OCI-M2 (cell line): Measurements from ENCODE around the gene RGS4.

Source experiments
- DNase-seq: peaks from one replicate; lab custom pipeline; 2025; ENCODE audit not compliant: unreplicated experiment; lab: John Stamatoyannopoulos, UW

RGS4 gene

DNA sequence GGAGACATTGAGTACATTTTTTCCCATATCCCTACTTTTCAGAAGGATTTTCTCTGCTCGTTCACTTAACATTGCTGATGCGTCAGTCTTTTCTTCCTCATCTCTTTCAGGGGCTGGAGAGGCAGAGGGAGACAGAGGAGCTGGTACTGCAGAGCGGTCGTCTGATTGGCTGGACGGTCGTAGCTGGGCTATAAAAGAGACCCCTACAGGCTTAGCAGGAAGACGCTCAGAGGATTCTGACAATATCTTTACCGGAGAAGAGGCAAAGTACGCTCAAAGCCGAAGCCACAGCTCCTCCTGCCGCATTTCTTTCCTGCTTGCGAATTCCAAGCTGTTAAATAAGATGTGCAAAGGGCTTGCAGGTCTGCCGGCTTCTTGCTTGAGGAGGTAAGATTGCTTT lies at the start of gene RGS4:
RGS4 (plus strand) TSS at position 220 of the 400 bp plus-strand sequence; CDS start at position 344, 124 bp downstream.
- DNase-seq, result no peak

DNA sequence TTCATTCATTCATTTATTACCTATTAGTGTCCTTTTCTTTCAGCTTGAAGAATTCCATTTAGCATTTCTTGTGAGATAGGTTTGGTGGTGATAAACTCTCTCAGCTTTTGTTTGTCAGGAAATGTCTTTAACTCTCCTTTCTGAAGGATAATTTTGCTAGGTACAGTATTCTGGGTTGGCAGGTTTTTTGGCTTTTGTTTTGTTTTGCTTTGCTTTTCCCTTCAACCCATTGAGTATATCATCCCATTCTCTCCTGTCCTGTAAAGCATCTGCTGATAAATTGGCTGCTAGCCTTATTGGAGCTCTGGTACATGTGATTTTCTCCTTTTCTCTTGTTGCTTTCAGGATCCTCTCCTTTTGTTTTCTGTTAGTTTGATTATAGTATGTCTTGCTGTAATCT lies 47.0 kb upstream of the RGS4 start:
- no peak for DNase-seq

DNA sequence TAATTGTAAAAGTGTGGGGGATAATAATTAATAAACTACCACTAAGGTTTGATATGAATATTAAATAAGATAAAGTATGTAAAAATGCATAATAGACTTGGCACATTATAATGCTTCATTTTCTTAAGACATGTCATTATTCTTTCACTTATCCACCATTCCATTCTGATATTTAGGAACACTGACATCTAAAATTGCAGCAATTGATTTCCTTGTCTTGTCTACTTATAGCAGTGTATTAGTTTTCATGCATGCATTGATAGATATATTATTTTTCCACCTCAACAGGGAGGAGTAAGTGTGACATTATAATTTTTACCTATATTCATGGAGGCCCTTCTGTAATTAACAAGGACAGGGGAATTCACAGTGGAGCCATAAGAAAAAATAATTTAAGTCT lies 41.6 kb upstream of the RGS4 start:
- no peak for DNase-seq

DNA sequence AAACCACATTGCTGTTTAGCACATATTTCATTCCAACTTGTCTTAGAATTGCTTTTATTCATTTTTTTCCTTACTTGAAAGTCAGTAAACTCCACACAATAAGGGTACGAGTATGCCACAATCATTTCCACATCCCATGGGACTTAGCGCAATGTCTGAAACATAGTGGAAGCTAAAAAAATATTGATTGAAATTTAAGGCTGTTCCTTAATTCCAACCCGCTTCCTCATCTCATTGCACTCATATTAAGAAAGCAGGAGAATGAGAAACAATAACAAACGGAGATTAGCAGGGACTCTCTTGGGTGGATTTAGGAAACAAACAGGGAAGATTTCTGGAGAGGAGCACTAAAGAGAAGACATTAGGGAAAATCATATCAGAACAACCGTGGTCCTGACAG lies 39.3 kb upstream of the RGS4 start:
- no peak for DNase-seq

DNA sequence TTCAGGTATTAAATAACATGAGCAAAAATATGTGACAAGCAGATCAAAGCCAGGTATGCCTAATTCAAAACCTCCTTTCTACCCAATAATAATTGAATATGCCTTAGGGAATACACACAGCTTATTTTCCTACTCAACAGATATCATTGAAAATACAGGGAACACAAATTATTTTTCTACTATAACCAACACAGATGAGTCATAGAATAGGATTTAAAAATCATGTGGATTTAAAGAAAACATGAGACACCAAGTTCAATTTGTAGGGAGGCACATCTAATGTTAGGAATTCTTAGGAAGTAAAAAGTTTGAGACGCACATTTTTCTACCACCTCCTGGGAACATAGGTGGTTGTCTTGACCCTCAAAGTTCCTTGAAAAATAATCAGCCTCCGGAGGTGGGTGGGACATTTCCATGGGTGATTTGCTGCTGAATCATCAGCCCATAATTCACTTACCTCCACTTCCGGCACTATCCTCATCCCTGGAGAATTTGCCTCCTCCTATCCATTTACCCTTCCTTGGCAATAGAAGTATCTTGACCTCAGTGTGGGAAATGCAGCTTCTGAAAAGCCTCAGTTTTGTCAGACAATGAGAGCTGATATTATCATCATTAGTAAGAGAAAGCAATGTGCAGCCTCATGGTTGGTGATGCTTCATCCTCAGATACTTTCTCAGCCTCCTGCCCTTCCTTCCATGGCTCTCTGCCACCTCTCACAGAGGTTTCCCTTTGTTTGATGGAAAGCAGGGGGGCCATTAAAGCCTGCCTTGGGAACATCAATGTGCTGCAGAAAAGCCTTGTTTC lies 33.5 kb upstream of the RGS4 start:
- DNase-seq, result no peak

DNA sequence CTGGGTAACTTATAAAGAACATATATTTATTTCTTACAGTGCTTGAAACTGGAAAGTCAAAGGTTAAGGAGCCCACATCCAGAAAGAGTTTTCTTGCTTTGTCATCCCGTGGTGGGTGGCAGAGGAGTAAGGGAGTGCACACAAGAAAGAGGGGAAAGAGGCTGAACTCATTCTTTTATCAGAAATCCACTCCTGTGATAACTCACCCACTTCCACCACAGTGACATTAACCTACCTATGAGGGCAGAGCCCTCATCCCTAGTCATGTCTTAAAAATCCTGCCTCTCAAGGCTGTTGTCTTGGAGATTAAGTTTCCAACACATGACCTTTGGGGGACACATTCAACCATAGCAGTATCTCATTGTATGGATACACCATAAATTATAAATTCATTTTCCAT lies 32.5 kb upstream of the RGS4 start:
- no peak for DNase-seq

DNA sequence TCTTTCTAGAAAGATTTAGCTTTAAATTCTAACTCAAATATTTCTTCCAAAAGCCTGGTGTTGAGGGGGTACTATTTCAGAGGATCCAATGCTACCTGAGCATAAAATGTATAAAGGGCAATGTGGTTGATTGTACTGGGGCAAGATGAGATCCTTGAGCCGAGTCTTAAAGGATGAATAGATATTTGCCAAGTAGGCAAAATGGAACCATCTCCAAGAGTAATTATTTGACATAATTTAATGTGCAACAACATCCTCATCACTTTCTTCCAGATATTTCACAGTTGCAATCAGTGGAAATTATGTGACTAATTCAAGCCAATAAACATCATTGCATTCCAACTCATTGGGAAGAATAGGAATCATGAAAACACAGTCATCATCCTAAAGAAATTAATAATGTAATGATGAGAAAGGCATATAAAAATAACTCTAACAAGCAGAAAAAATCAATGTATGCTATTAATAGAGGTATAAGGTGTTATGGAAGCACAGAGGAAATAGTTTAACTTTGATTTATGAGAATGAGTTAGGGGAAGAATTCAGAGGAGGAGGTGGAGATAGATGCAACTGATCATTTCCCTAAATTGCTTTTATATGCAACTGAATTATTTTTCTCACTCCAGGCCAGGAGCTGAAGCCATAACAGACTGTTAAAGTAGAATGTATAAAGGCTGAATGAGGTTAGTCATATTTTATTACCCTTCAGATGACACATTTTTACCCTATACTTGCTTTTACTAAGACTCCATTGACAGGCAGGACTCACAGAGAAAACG lies 30.0 kb upstream of the RGS4 start:
- no peak for DNase-seq

DNA sequence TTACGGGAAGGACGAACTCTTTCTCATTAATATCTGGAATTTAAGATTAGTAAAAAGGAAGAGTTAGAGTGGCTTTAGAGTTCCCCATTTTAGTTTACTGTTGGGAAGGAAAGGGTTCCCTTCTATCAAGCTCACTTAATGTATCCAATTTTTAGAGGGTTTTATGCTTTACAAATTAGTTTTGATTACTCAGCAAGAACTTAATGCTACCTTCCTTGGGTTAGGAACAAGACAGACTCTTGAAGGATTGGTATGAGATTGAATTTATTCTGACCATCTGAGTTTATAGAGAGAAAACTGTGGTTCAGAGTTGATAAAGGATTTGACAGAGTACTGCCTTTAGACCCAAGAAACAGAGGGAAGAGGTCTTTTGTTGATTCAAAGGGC lies 29.5 kb upstream of the RGS4 start:
- DNase-seq, result no peak

DNA sequence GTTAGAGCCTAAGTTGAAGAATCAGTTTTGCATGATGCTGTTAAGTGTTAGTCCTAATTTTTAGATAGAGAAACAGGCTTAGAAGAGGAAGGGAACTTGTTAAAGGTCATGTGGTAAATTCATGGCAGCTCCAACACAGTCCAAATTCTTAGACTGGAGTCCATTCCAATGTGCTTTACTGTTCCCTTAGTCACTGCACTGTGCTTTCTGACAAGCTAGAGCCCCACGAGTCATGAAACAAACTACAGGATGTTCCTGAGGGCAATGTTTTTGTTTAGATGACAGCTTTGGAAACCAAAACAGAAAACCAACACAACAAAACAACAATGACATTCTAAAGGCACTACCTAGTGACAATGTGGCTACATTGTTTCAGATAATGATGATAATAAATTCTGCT lies 23.1 kb upstream of the RGS4 start:
- no peak for DNase-seq

DNA sequence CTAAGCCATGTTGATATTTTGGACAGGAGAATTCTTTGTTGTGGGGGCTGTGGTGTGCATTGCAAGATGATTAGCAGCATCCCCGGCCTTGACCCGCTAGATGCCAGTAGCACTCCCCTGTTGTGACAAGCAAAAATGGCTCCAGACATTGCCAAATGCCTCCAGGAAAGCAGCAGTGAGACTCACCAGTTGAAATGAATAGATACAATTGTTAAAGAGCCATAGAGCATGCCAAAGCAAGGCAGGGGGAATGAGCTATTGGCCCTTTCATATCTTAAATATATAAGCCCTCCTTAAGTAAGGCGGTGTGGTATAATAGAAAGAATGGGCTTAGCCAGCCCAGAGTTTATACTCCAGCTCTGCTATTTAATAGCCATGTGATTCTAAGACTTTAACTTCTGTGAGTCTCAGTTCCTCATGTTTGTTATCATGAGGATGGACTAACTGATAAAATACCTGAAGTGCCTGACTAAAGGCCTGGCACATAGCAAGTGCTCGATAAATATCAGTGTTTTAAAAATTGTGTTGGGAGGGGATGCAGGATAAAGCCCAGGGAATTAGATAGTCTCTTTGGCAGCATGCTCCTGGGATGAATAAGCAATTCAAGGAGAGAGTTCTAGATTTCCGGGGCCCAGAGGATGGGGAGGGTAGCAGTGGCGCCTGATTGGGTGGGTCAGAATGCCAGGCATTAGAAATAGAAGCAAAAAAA lies 21.1 kb upstream of the RGS4 start:
- DNase-seq, result no peak

DNA sequence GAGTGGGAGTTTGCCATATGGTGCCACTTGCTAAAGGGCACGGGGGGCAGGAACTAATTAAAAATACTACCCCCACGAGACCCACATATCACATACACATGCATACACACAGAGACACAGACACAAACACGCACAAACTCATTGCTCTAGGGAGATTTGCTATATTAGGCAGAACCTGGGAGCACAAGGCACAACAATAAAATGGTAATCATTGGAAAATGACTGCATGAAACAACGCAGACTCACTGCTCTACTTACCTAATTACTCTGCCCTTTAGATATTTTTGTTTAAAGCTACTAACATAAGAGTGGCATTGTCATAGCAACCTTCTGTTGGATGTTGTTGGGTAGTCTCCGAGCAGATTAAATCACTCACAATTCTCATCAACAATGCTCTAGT lies 20.3 kb upstream of the RGS4 start:
- DNase-seq, result no peak

DNA sequence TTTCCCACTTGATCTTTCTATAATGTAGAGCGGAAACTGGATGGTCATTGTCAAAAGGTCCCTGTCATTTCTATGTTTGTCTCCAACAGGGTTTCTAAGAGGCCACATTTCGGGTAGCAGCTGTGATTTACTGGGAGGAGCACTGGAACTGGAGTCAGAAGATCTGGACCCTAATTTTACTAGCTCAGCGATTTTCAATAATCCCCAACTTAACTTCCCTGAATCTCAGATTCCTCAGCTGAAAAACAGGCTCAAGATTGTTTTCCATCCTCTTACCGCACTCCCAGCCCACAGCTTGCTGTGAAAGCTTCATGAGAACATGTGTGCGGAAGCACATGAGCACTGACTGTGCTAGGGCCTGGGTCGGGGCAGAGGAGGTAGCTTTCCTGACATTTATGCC lies 19.9 kb upstream of the RGS4 start:
- DNase-seq, result no peak

DNA sequence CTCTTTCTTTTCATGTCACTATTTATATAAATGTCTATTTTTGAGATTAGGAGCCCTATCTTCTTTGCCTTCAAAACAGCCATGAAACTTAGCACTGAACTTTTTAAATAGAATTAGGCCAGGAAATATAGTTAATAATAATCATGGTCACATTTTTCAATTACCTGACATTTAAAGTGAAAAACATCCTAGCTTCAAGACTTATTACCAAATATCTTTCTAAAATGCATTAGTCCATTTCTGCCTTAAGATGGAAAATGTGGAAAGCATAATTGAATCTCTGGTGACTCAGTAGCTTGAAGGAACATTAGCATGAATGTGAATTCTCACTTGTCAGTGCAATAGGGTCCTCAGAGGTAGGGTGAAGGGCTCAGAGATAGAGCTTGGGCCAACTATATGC lies 18.7 kb upstream of the RGS4 start:
- DNase-seq, result no peak

DNA sequence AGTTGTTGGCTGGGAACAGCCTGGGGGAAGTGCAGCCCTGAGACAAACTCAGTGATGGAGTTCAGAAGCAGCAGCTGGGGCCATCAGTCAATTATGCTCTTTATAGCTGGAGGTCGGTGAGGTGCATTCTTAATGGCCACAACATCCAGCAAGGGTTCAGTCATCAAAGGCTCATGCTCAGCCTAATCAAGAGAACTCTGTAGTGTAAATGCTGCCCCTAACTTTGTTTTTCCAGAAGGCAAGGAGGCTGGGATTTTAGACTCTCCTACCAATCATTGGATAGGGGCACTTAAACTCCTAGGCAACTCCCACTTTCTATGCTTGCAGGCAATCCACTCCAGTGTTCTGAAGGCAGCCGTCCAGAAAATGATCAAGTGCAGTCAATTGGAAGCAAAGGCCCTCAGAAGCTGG lies 15.0 kb upstream of the RGS4 start:
- DNase-seq, result no peak

DNA sequence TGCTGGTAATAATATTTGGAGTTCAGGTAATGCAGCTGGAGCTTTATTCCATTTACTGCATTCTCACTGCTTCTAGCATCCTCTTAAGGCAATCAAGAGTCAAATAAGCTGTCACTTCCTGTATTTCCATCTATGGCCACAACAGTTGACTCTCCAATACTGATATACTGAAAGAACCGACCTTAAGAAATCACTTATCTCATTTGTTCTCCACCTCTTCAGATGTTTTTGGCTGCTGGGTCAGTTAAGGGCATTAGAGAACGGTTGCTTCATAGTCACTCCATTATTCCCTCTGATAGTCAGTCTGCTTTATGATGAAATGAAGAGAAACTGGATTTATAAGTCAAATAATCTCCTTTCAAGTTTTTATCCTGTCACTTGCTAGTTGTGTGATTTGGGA lies 14.2 kb upstream of the RGS4 start:
- DNase-seq, result no peak

DNA sequence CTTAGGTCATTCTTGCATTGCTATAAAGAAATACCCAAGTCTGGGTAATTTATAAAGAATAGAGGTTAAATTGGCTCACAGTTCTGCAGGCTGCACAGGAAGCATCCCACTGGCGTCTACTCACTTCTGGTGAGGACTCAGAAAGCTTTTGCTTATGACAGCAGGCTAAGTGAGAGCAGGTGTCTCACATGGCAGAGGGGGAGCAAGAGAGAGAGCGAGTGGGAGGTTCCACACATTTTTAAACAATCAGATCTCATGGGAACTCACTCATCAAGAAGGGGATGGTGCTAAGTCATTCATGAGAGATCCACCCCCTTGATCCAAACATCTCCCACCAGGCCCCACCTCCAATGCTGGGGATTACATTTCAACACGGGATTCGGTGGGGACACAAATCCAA lies 13.6 kb upstream of the RGS4 start:
- DNase-seq, result no peak

DNA sequence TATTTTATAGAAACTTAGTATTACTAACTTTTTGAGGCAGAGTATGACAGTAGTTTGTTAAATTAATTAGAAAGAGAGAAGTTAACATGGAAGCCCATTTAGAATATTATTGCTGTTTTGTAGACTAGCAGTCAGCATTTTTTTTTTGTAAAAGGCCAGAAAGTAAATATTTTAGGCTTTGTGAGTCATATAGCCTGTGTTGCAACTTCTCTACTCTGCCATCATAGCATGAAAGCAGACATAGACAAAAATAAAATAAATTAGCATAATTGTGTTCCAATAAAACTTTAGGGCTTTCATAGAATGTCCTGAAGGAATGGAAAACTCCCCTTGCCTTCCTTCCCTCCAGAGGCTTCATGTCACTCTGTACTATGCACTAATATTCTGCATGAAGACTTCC lies 12.3 kb upstream of the RGS4 start:
- DNase-seq, result no peak

DNA sequence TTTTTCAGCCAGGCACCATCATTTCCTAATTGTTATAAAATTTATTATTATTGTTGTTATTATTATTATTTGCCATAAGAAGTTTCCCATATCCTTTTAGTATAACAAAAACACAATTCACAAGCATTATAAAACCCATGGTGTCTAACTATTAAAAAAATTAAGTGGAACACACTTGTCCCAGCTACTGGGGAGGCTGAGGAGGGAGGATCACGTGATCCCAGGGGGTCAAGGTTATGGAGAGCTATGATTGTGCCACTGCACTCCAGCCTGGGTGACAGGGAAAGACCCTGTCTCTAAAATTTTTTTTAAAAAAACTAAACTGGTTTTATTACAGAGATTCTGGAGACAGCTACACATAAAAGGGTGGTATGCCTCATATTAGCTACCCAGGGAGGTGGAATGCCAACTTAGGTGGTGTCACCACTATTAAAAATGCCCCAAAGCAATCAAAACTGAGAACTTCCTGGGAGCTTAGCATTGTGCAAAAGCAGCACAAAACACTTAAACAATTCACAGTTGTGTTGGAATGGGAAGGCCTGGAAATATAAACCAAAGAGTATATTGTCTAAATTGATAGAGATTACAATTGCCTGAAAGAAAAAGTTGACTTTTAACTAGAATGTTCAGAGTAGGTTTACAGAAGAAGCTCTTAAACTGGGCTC lies 8.7 kb upstream of the RGS4 start:
- DNase-seq, result no peak

DNA sequence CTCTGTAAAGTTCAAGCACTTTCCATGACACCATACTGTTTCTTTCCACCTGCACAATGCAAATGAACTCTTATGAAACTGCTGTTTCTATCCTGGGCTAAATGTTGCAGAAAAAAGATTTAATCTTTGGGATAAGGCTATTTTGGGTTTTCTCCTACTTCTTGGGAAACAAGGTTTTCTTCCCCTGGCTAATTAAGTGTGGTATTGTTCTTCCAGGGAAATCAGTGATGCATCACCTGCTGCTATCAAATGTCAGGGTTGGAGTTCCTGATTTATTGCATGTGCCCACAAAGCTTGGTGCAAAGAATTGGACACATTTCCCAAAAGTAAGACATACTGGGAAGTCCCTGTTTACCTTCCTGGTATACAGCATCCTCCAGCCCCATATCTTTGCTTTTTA lies 6.0 kb upstream of the RGS4 start:
- no peak for DNase-seq

DNA sequence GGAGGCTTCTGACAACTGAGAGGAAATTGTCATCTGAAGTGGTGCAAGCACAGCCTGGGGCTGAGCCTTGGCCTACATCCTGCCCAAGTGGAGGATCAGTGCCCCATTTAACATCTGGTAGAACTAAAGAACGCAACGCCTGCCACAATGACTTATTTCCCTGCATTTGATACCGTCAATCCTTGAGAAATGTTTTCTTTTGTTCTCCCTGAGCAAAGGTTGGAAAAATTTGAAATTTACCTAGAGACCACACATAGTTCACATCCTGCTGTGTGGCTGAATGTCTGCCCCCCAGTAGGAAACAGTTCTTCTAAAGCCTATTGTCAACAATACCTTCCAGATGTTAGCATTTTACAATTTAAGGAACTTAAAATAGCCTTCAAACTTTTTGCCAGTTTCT lies 5.6 kb upstream of the RGS4 start:
- DNase-seq, result no peak

DNA sequence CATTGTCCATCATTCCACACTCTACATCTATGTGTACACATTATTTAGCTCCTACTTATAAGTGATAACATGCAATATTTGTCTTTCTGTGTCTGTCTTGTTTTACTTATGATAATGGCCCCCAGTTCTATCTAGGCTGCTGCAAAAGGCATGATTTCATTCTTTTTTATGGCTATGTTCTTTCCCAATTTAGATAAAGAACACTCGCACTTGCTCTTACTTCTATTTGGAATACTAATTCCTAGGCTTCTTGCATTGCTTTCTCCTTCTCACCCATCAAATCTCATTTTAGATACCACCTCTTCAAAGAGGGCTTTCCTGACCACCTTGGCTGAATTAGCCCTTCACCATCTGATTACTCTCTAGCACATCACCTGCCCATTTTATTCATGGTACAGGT lies 3.0 kb upstream of the RGS4 start:
- no peak for DNase-seq
